ENCODE data around the gene ALPL.

Gene ALPL

GRCh38 chr1:21532496-21532895, 23.3 kb downstream of the ALPL start:
- H3K4me1 Mint-ChIP-seq (ENCODE audit: low read depth): no peaks in the 10 kb centered on the region
- no peak for DNase-seq
- H3K9me3 Mint-ChIP-seq: no peaks in the 10 kb centered on the region
- H3K4me3 Mint-ChIP-seq: no peak overlapping the region
- H3K27ac Mint-ChIP-seq: no peak overlapping the region
- H3K27me3 Mint-ChIP-seq: peaks cover 20% of the 10 kb centered on the region
- no peaks in the 10 kb centered on the region for H3K36me3 Mint-ChIP-seq (ENCODE audit: low read depth)

- Mint-ChIP-seq H3K9me3 (no peaks in the 10 kb centered on the region), H3K4me1 (ENCODE audit: low read depth) (no peaks in the 10 kb centered on the region), H3K27me3 (peaks cover 24% of the 10 kb centered on the region), H3K27ac (no peak overlapping the region), H3K4me3 (no peak overlapping the region), H3K36me3 (ENCODE audit: low read depth) (no peaks in the 10 kb centered on the region)
- no peak for DNase-seq
These were observed 23.8 kb downstream of the ALPL start for GRCh38 chr1:21532992-21533534.

DNA sequence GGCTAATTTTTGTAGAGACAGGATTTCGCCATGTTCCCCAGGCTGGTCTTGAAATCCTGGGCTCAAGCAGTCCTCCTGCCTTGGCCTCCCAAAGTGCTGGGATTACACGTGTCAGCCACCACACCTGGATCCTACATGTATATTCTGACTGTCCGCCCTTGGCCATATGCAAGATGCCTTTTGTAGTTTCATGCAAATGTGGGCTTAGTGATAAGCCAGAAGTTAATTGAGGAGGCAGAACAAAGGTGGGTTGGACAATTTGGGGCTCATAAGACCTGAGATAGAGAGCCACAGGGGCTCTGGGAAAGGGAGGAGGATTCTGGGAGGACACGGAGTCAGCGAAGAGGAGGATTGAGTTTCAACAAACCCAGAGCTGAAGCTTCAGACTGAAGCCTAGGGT, 24.9 kb downstream of the ALPL start:
- Mint-ChIP-seq H3K27me3 (peaks cover 34% of the 10 kb centered on the region), H3K27ac (no peak overlapping the region), H3K4me1 (ENCODE audit: low read depth) (no peaks in the 10 kb centered on the region), H3K4me3 (no peak overlapping the region), H3K36me3 (ENCODE audit: low read depth) (no peaks in the 10 kb centered on the region), H3K9me3 (no peaks in the 10 kb centered on the region)
- no peak for DNase-seq

DNA sequence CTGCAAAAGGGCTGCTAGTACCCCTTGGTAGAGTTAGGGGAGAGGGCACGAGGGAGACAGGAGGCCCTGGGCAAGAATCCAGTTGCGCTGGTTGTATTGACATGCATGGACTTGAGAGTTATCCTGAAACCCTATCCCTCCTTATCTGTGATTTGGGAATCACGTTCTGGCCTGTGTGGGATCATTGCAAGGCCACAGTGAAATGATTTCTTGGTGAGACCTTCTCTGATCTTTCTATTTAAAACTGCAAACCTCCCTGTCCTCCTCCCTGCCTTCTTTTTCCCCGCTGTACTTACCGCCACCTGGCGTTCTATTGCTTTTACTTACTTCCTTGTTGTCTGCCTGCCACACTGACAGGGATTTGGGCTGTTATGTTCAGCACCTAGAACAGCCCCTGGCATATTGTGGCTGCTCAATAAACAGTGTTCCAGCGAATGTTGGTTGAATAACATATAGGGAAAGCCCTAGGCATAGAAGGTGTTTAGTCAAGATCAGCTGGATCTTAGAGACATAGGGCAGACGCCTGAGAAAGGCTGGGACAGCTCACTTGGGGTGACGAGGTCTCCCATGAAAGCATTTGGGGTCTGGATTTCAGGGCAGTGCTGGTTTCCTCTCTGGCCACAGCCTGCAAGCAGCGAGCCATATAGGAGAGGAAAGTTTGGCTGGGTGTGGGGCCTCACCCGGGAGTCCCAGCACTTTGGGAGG, 25.6 kb downstream of the ALPL start:
- Mint-ChIP-seq H3K27ac (no peak overlapping the region), H3K36me3 (ENCODE audit: low read depth) (no peaks in the 10 kb centered on the region), H3K9me3 (no peaks in the 10 kb centered on the region), H3K4me3 (no peak overlapping the region), H3K27me3 (peaks cover 39% of the 10 kb centered on the region), H3K4me1 (ENCODE audit: low read depth) (no peaks in the 10 kb centered on the region)
- DNase-seq: no peak

DNA sequence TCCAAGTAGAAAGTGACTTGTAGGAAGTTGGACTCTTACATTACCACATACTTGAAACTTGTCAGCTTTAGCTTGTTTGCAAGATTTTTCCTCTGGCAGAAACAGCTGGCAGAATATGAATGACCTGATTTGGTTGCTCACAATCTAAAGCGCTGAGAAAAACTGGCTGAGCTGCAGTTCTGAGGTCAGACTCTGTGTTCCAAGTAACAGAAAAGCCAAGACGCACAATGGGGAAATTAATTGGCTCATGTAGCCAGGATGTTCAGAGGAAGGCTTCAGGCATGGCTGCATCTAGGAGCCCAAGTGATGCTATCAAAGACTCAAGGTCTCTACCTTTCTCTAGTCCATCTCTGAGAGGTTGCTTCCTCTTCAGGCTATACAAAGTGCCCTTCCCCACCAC, 27.0 kb downstream of the ALPL start:
- Mint-ChIP-seq H3K4me3 (no peak overlapping the region), H3K27ac (no peak overlapping the region), H3K27me3 (peaks cover 50% of the 10 kb centered on the region), H3K4me1 (ENCODE audit: low read depth) (no peaks in the 10 kb centered on the region), H3K36me3 (ENCODE audit: low read depth) (no peaks in the 10 kb centered on the region), H3K9me3 (no peaks in the 10 kb centered on the region)
- DNase-seq: no peak

- Mint-ChIP-seq H3K4me1 (ENCODE audit: low read depth) (no peaks in the 10 kb centered on the region), H3K9me3 (no peaks in the 10 kb centered on the region), H3K27me3 (peaks cover 44% of the 10 kb centered on the region), H3K4me3 (no peak overlapping the region), H3K27ac (no peak overlapping the region), H3K36me3 (ENCODE audit: low read depth) (no peaks in the 10 kb centered on the region)
- DNase-seq: no peak
These were observed 28.3 kb downstream of the ALPL start for GRCh38 chr1:21537511-21537931.

- H3K9me3 Mint-ChIP-seq: no peaks in the 10 kb centered on the region
- no peak overlapping the region for H3K27ac Mint-ChIP-seq
- H3K4me3 Mint-ChIP-seq: no peak overlapping the region
- no peaks in the 10 kb centered on the region for H3K4me1 Mint-ChIP-seq (ENCODE audit: low read depth)
- H3K27me3 Mint-ChIP-seq: peaks cover 40% of the 10 kb centered on the region
- no peak for DNase-seq
- H3K36me3 Mint-ChIP-seq (ENCODE audit: low read depth): no peaks in the 10 kb centered on the region
These were observed 28.9 kb downstream of the ALPL start for GRCh38 chr1:21537932-21538630.

GRCh38 chr1:21539933-21540332, 30.7 kb downstream of the ALPL start:
- Mint-ChIP-seq H3K27me3 (peaks cover 41% of the 10 kb centered on the region), H3K4me1 (ENCODE audit: low read depth) (no peaks in the 10 kb centered on the region)

DNA sequence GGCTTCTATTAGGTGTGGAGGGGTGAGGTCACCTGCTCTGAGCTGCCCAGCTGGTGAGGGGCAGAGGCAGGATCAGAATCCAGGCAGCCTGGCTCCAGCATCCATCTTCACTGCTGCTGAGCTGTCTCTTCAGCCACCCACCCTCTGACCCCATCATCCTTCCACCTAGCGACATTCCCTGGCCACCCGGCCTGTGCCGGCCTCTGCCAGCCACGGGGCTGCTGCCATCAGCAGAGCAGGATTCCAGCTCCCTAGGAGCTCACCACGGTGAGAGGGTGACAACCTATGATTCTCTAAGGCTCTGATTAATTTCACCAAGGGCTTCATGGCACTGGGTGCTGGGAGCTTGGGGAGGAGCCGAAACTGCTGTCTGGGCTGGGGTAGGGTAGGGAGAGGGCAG, 32.1 kb downstream of the ALPL start:
- no peak overlapping the region for H3K4me3 Mint-ChIP-seq
- no peaks in the 10 kb centered on the region for H3K9me3 Mint-ChIP-seq
- peaks cover 39% of the 10 kb centered on the region for H3K27me3 Mint-ChIP-seq
- no peak overlapping the region for H3K27ac Mint-ChIP-seq
- no peak for DNase-seq
- no peaks in the 10 kb centered on the region for H3K4me1 Mint-ChIP-seq (ENCODE audit: low read depth)
- H3K36me3 Mint-ChIP-seq (ENCODE audit: low read depth): no peaks in the 10 kb centered on the region

More at GRCh38 chr1:21539933-21540332, 30.7 kb downstream of the ALPL start:
- no peaks in the 10 kb centered on the region for H3K9me3 Mint-ChIP-seq
- H3K36me3 Mint-ChIP-seq (ENCODE audit: low read depth): no peaks in the 10 kb centered on the region
- no peak overlapping the region for H3K27ac Mint-ChIP-seq
- H3K4me3 Mint-ChIP-seq: no peak overlapping the region
- no peak for DNase-seq

GRCh38 chr1:21541835-21542234, 32.6 kb downstream of the ALPL start:
- no peak overlapping the region for H3K4me3 Mint-ChIP-seq

GRCh38 chr1:21543598-21543997, 34.4 kb downstream of the ALPL start:
- no peaks in the 10 kb centered on the region for H3K36me3 Mint-ChIP-seq (ENCODE audit: low read depth)
- H3K4me1 Mint-ChIP-seq (ENCODE audit: low read depth): no peaks in the 10 kb centered on the region
- H3K4me3 Mint-ChIP-seq: no peak overlapping the region
- no peak overlapping the region for H3K27ac Mint-ChIP-seq
- DNase-seq: no peak
- no peaks in the 10 kb centered on the region for H3K9me3 Mint-ChIP-seq
- peaks cover 26% of the 10 kb centered on the region for H3K27me3 Mint-ChIP-seq

More at GRCh38 chr1:21541835-21542234, 32.6 kb downstream of the ALPL start:
- H3K36me3 Mint-ChIP-seq (ENCODE audit: low read depth): no peaks in the 10 kb centered on the region
- no peak overlapping the region for H3K27ac Mint-ChIP-seq
- no peak for DNase-seq
- no peaks in the 10 kb centered on the region for H3K4me1 Mint-ChIP-seq (ENCODE audit: low read depth)
- H3K9me3 Mint-ChIP-seq: no peaks in the 10 kb centered on the region
- peaks cover 39% of the 10 kb centered on the region for H3K27me3 Mint-ChIP-seq

GRCh38 chr1:21544095-21544494, 34.9 kb downstream of the ALPL start:
- no peaks in the 10 kb centered on the region for H3K36me3 Mint-ChIP-seq (ENCODE audit: low read depth)
- no peak for DNase-seq
- H3K4me1 Mint-ChIP-seq (ENCODE audit: low read depth): no peaks in the 10 kb centered on the region
- no peak overlapping the region for H3K27ac Mint-ChIP-seq
- no peaks in the 10 kb centered on the region for H3K9me3 Mint-ChIP-seq
- H3K4me3 Mint-ChIP-seq: no peak overlapping the region
- peaks cover 24% of the 10 kb centered on the region for H3K27me3 Mint-ChIP-seq

GRCh38 chr1:21546122-21546825, 37.1 kb downstream of the ALPL start:
- Mint-ChIP-seq H3K4me1 (ENCODE audit: low read depth) (no peaks in the 10 kb centered on the region), H3K4me3 (no peak overlapping the region), H3K27me3 (peaks cover 18% of the 10 kb centered on the region), H3K9me3 (no peaks in the 10 kb centered on the region), H3K27ac (no peak overlapping the region), H3K36me3 (ENCODE audit: low read depth) (no peaks in the 10 kb centered on the region)
- no peak for DNase-seq

DNA sequence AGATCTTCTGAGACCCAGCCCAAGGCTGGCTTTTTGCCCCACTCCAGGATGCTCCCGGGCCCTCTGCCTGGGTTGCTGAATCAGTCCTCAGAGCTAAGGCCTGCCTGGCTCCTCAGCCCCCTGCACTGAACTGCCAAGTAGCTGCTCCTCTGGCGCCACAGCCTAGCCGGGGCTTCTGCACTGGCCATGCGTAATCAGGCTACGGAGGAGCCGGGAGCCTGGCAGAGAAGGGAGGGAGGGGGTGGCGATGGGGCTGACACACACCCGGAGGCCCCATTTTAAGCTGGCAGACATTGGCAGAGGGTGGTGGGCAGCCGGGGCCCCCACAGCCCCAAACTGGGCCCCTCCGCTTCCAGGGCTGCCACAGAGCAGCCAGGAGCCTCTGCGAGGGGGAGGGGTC, 38.7 kb downstream of the ALPL start:
- no peaks in the 10 kb centered on the region for H3K9me3 Mint-ChIP-seq
- DNase-seq: no peak
- no peaks in the 10 kb centered on the region for H3K4me1 Mint-ChIP-seq (ENCODE audit: low read depth)
- H3K36me3 Mint-ChIP-seq (ENCODE audit: low read depth): no peaks in the 10 kb centered on the region
- H3K27me3 Mint-ChIP-seq: peaks cover 21% of the 10 kb centered on the region
- no peak overlapping the region for H3K27ac Mint-ChIP-seq
- no peak overlapping the region for H3K4me3 Mint-ChIP-seq

DNA sequence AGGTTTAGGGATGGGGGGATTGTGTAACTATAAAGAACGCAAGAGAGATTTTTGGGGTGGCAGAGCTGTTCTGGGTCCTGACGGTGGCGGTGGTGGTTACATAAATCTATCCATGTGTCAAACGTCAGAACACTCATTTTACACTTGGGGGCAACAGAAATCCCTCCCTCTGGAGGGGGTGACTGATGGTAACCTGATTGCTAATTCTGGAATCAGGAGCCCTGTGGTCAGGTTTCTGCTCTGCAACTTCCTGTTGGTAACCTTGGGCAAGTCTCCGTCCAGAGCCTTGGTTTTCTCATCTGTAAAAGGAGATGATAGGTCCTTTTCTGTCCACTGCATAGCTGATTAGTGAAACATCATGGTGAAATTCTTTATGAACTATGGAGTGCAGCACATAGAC, 40.9 kb downstream of the ALPL start:
- no peak overlapping the region for H3K4me3 Mint-ChIP-seq
- H3K4me1 Mint-ChIP-seq (ENCODE audit: low read depth): no peaks in the 10 kb centered on the region
- no peaks in the 10 kb centered on the region for H3K9me3 Mint-ChIP-seq
- H3K27ac Mint-ChIP-seq: no peak overlapping the region
- peaks cover 30% of the 10 kb centered on the region for H3K27me3 Mint-ChIP-seq
- no peak for DNase-seq
- no peaks in the 10 kb centered on the region for H3K36me3 Mint-ChIP-seq (ENCODE audit: low read depth)
